HG03159 (cell line): ENCODE results near the gene ANKRD11.

Source experiments
- ATAC-seq: cut with Tn5 transposase; IDR thresholded peaks from one replicate; pipeline ENCODE4 v1.9.1; 2021; ENCODE audit warnings: mild to moderate bottlenecking, moderate library complexity; ENCODE audit not compliant: unreplicated experiment

ANKRD11 gene

GRCh38 chr16:89319886-89320781, 170.2 kb downstream of the ANKRD11 start:
- no peak for ATAC-seq

GRCh38 chr16:89319631-89319885, 170.8 kb downstream of the ANKRD11 start:
- ATAC-seq: no peak

GRCh38 chr16:89318871-89319630, 171.3 kb downstream of the ANKRD11 start:
- ATAC-seq: no peak

GRCh38 chr16:89318430-89318758, 172.0 kb downstream of the ANKRD11 start:
- ATAC-seq: no peak

GRCh38 chr16:89317729-89318429, 172.5 kb downstream of the ANKRD11 start:
- no peak for ATAC-seq

- ATAC-seq: no peak
Measured at GRCh38 chr16:89317101-89317671, 173.2 kb downstream of the ANKRD11 start.

GRCh38 chr16:89316701-89317100, 173.7 kb downstream of the ANKRD11 start:
- ATAC-seq: no peak

GRCh38 chr16:89315791-89316581, 174.4 kb downstream of the ANKRD11 start:
- no peak for ATAC-seq

- no peak for ATAC-seq
Measured at GRCh38 chr16:89315271-89315670, 175.1 kb downstream of the ANKRD11 start.

GRCh38 chr16:89314854-89315253, 175.5 kb downstream of the ANKRD11 start:
- ATAC-seq: no peak

GRCh38 chr16:89314357-89314756, 176.0 kb downstream of the ANKRD11 start:
- ATAC-seq: no peak

- ATAC-seq: no peak
Measured at GRCh38 chr16:89313583-89313982, 176.8 kb downstream of the ANKRD11 start.

- ATAC-seq: no peak
Measured at GRCh38 chr16:89312598-89313299, 177.6 kb downstream of the ANKRD11 start.

GRCh38 chr16:89312194-89312593, 178.2 kb downstream of the ANKRD11 start:
- ATAC-seq: no peak

GRCh38 chr16:89311636-89312035, 178.7 kb downstream of the ANKRD11 start:
- ATAC-seq: no peak

- no peak for ATAC-seq
Measured at GRCh38 chr16:89309438-89310122, 180.8 kb downstream of the ANKRD11 start.

- ATAC-seq: no peak
Measured at GRCh38 chr16:89308391-89309333, 181.7 kb downstream of the ANKRD11 start.

- no peak for ATAC-seq
Measured at GRCh38 chr16:89307421-89307805, 182.9 kb downstream of the ANKRD11 start.
